Measurements from ENCODE around the gene DPH7. TPM values are rescaled to one million over a fixed set of nuclear protein-coding genes. Genes with fewer than 3 reads are reported as not detected.

DPH7 gene
- total RNA-seq, 1 experiment from 2014 or later: 54.4 TPM

- no TSS peak for BruUV-seq (replicated peaks)
- no peaks in the 10 kb centered on the region for H3K9me3 ChIP-seq (ENCODE audit: control insufficient read depth in 1 of 2, insufficient read depth in 1 of 2, low read depth in 1 of 2, low read length in 2 of 2)
- no peaks in the 10 kb centered on the region for H3K4me1 ChIP-seq (ENCODE audit: control insufficient read depth in 1 of 2, insufficient read depth in 2 of 2, low read length in 2 of 2)
- TF ChIP-seq SIN3A (IDR thresholded peaks at IDR 0.05; ENCODE audit: low read depth): no peak
- TF ChIP-seq ZBTB33 (IDR thresholded peaks at IDR 0.05; ENCODE audit: extremely low read depth, insufficient replicate concordance, low read length): no peak
- no peak for TF ChIP-seq EZH2phosphoT487 (IDR thresholded peaks at IDR 0.05; ENCODE audit: borderline replicate concordance)
- TF ChIP-seq REST (IDR thresholded peaks at IDR 0.05; ENCODE audit: low read depth): no peak
- no peak for TF ChIP-seq ELF1 (IDR thresholded peaks at IDR 0.05; ENCODE audit: borderline replicate concordance, low read depth)
- no peak for TF ChIP-seq CTCF (IDR thresholded peaks at IDR 0.05 in 2 of 3, conservative IDR thresholded peaks at IDR 0.05 in 1 of 3; ENCODE audit: borderline replicate concordance in 1 of 3, insufficient read depth in 1 of 3, low read depth in 2 of 3, low read length in 2 of 3)
- no peak for TF ChIP-seq ZNF274 (IDR thresholded peaks at IDR 0.05; ENCODE audit: low read depth, low read length)
- TF ChIP-seq RAD21 (IDR thresholded peaks at IDR 0.05; ENCODE audit: low read depth): no peak
- TF ChIP-seq EZH2 (IDR thresholded peaks at IDR 0.05): no peak
- TF ChIP-seq YY1 (IDR thresholded peaks at IDR 0.05; ENCODE audit: extremely low read depth, insufficient replicate concordance, low read depth, low read length): no peak
- TF ChIP-seq POLR2AphosphoS5 (IDR thresholded peaks at IDR 0.05; ENCODE audit: low read depth, low read length): no peak
- H3K9me2 ChIP-seq (ENCODE audit: insufficient read depth): no peaks in the 10 kb centered on the region
- no peak for DNase-seq (ENCODE audit: low read depth, low spot score)
- RAD21 ChIA-PET (ENCODE audit: low non-redundant PET in 1 of 2, low total read pairs in 2 of 2, uncharacterized antibody in 2 of 2, unreplicated experiment in 2 of 2): no interaction called here
- POLR2A ChIA-PET: no interaction called here
- no peaks in the 10 kb centered on the region for H4K20me1 ChIP-seq (ENCODE audit: insufficient read depth)
- H3K9ac ChIP-seq (ENCODE audit: low read length): no peak overlapping the region
- CTCF ChIA-PET: interaction anchor here (0.9 to 1.4 kb wide), 2 partner anchors 18 to 26 kb away, joined by 3 read pairs; no protein-coding TSS in a partner anchor
- no peak overlapping the region for H3K4me3 ChIP-seq (replicated peaks in 1 of 2; ENCODE audit: low read depth in 1 of 2, low read length in 2 of 2)
- no peak overlapping the region for H2AFZ ChIP-seq (ENCODE audit: low read depth, low read length, poor library complexity, severe bottlenecking)
- intact Hi-C loops (cut with micrococcal nuclease): no loop called here
- H3K27me3 ChIP-seq (ENCODE audit: insufficient read depth, low read length): no peaks in the 10 kb centered on the region
- no peaks in the 10 kb centered on the region for H3K79me2 ChIP-seq (ENCODE audit: insufficient read depth, low read length)
- no peak for ATAC-seq
- H3K4me2 ChIP-seq (ENCODE audit: low read length): no peak overlapping the region
- no peak overlapping the region for H3K27ac ChIP-seq (ENCODE audit: low read depth, low read length)
- H3K36me3 ChIP-seq (ENCODE audit: control insufficient read depth in 1 of 2, insufficient read depth in 2 of 2, low read length in 2 of 2): no peaks in the 10 kb centered on the region
Measured at GRCh38 chr9:137509198-137509597, 69.5 kb downstream of the DPH7 start.

Measured in HCT116 (cell line).